Effector memory CD4-positive, alpha-beta T cell (primary cell): ENCODE measurements around the gene SHANK1.
"Not testable (repeated sequence)": the region's sequence is repeated elsewhere in the genome, so short reads cannot be mapped to it uniquely, and the experiment has no call there.

Experiments used
- DNase-seq, 3 donors: peaks; one replicate each; pipeline ENCODE4 v3.0.0-alpha.2; 2020
- H3K27ac ChIP-seq: 2 replicates; pipeline ENCODE4 v1.7.0; 2013; ENCODE audit warnings: mild to moderate bottlenecking, low read length, moderate library complexity; ENCODE audit not compliant: insufficient read depth, poor library complexity, severe bottlenecking
- H3K27me3 ChIP-seq: replicated peaks from 2 replicates; pipeline ENCODE4 v1.7.0; 2013; ENCODE audit warnings: mild to moderate bottlenecking, low read length; ENCODE audit not compliant: insufficient read depth, control insufficient read depth, poor library complexity, severe bottlenecking
- H3K36me3 ChIP-seq: 2 replicates; pipeline ENCODE4 v1.7.0; 2013; ENCODE audit warnings: mild to moderate bottlenecking, low read length, moderate library complexity; ENCODE audit not compliant: control insufficient read depth, insufficient read depth
- H3K4me1 ChIP-seq: 2 replicates; pipeline ENCODE4 v1.7.0; 2013; ENCODE audit warnings: low read length, mild to moderate bottlenecking; ENCODE audit not compliant: control insufficient read depth, insufficient read depth, poor library complexity, severe bottlenecking
- H3K4me3 ChIP-seq: 2 replicates; pipeline ENCODE4 v1.7.0; 2013; ENCODE audit warnings: low read length, low read depth, mild to moderate bottlenecking; ENCODE audit not compliant: insufficient read depth, poor library complexity, severe bottlenecking
- H3K9me3 ChIP-seq: 2 replicates; pipeline ENCODE4 v1.7.0; 2013; ENCODE audit warnings: mild to moderate bottlenecking, low read length, moderate library complexity; ENCODE audit not compliant: control insufficient read depth

Gene SHANK1

GRCh38 chr19:50628146-50628545 lies 91.5 kb downstream of the SHANK1 start:
- Histone ChIP-seq H3K4me3 (no peak overlapping the region), H3K27ac (no peak overlapping the region), H3K4me1 (no peaks in the 10 kb centered on the region), H3K9me3 (no peaks in the 10 kb centered on the region), H3K27me3 (no peaks in the 10 kb centered on the region), H3K36me3 (no peaks in the 10 kb centered on the region)
- no peak for DNase-seq

DNA sequence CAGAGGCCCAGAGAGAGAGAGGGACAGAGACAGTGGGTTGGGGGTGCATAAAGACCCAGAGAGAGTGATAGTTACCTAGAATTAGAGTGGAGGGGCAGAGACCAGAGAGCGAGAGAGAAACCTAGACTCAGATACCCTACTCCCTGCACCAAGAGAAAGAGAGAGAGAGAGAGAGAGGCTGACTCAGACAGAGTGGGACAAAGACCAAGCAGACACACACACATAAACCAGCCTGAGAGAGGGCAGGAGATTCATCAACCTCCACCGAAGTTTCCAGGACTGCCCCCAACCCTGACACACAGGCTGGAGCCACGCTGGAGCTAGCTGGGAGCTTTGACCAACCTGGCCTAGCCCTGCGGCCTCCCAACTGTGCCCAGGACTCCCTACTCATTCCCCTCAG lies 92.8 kb downstream of the SHANK1 start:
- no peak for DNase-seq

DNA sequence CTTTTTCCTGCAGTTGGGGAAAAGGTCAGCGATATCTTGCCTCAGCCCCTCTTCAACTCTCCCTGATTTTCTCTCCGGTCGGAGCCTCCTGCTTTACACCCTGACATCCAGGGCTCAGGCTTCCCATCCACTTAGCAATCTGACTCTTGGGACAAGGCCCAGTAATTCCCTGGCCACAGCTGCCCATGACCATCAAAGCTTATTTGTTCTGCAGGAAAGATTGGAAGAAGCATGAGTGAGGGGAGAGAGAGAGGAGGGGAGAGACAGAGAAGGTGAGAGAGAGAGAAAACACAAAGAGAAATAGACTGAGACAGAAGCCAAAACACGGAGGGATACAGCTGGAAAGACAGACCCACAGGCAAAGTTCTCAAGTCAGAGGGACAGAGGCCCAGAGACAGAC lies 93.6 kb downstream of the SHANK1 start:
- Histone ChIP-seq H3K9me3 (no peaks in the 10 kb centered on the region), H3K27me3 (no peaks in the 10 kb centered on the region), H3K36me3 (no peaks in the 10 kb centered on the region), H3K4me3 (no peak overlapping the region), H3K27ac (no peak overlapping the region), H3K4me1 (no peaks in the 10 kb centered on the region)
- DNase-seq: no peak

More for the DNA sequence above, 92.8 kb downstream of the SHANK1 start:
- H3K27ac ChIP-seq: no peak overlapping the region
- no peaks in the 10 kb centered on the region for H3K4me1 ChIP-seq
- H3K27me3 ChIP-seq: no peaks in the 10 kb centered on the region
- H3K9me3 ChIP-seq: no peaks in the 10 kb centered on the region
- H3K36me3 ChIP-seq: no peaks in the 10 kb centered on the region
- no peak overlapping the region for H3K4me3 ChIP-seq

GRCh38 chr19:50624949-50625600 lies 94.5 kb downstream of the SHANK1 start:
- no peak overlapping the region for H3K27ac ChIP-seq
- no peaks in the 10 kb centered on the region for H3K4me1 ChIP-seq
- no peak for DNase-seq
- H3K4me3 ChIP-seq: no peak overlapping the region
- H3K9me3 ChIP-seq: no peaks in the 10 kb centered on the region
- no peaks in the 10 kb centered on the region for H3K36me3 ChIP-seq
- H3K27me3 ChIP-seq: no peaks in the 10 kb centered on the region

DNA sequence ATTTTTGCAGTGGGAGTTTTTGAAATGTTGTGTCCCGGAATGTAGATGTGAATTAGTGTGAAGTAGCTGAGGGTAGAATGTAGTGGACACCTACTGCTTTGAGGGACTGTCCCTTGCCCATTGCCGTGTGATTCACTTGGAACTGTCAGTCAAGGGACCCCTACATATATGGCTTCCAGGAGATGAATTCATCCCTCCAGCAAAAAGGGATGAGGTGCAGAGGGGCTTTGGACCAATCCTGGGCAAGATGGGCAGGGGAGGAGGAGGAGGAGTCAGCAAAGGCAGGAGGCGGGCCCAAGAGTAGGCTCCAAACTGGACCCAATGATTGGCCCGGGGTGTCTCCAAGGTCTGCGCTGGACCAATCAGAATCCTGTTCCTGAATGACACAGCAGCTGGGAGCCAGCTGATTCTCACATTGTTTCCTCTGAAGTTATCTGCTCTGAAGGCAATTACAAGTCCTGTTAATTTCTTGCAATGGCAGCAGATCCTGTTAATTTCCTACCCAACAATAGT lies 99.2 kb downstream of the SHANK1 start:
- not testable (repeated sequence) for H3K4me1 ChIP-seq, H3K27ac ChIP-seq, H3K9me3 ChIP-seq, H3K36me3 ChIP-seq, H3K4me3 ChIP-seq, DNase-seq, H3K27me3 ChIP-seq

- H3K4me1 ChIP-seq, H3K36me3 ChIP-seq, H3K4me3 ChIP-seq, DNase-seq, H3K9me3 ChIP-seq, H3K27ac ChIP-seq, H3K27me3 ChIP-seq: not testable (repeated sequence)
Observed at GRCh38 chr19:50619184-50619583, 100.4 kb downstream of the SHANK1 start.

DNA sequence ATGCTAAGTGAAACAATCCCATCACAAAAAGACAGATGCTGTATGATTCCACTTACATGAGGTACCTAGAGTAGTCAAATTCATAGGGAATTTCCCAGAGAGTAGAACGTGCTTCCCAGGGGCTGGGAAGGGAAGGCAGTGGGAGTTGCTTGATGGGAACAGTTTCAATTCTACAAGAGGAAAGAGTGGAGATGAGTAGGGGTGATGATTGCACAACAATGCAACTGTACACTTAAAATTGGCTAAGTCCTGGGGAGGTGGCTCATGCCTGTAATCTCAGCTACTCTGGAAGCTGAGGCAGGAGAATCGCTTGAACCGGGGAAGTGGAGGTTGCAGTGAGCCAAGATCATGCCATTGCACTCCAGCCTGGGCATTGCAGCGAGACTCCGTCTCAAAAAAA lies 101.2 kb downstream of the SHANK1 start:
- not testable (repeated sequence) for H3K9me3 ChIP-seq, H3K4me1 ChIP-seq, H3K27me3 ChIP-seq, DNase-seq, H3K4me3 ChIP-seq, H3K27ac ChIP-seq, H3K36me3 ChIP-seq

DNA sequence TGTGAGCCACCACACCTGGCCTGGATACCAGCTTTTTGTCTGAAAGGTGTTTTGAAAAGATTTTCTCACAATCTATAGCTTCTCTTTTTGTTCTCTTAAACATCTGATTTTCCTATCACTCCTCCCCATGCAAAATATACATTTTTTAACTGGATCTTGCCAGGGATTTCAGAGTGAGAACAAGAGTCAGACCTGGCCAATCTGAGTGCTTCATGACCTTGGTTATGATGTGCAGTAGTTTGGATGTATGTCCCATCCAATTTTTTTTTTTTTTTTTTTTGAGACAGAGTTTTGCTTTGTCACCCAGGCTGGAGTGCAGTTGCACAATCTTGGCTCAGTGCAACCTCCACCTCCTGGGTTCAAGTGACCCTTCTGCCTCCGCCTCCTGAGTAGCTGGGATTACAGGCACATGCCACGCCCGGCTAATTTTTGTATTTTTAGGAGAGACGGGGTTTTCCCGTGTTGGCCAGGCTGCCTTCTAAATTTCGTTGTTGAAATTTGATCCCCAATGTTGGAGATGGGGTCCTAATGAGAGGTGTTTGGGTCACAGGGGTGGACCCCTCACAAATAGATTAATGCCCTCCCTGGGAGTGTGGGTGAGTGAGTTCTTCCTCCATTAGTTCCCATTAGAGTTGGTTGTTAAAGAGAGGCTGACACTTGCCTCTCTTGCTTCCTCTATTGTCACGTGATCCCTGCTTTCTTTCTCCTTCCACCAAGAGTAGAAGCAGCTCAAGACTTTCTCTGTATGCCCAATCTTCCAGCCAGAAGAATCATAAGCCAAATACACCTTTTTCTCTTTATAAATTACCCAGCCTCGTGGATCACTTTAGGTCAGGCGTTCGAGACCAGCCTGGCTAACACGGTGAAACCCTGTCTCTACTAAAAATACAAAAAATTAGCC lies 106.8 kb downstream of the SHANK1 start:
- not testable (repeated sequence) for H3K27me3 ChIP-seq

More for the DNA sequence above, 106.8 kb downstream of the SHANK1 start:
- H3K36me3 ChIP-seq, H3K9me3 ChIP-seq, DNase-seq, H3K4me1 ChIP-seq, H3K27ac ChIP-seq, H3K4me3 ChIP-seq: not testable (repeated sequence)
